GM19043 (cell line): Measurements from ENCODE around the gene NAPA.

Source experiments
- ATAC-seq: cut with Tn5 transposase; IDR thresholded peaks from one replicate; pipeline ENCODE4 v1.9.1; 2021; ENCODE audit warnings: low read depth; ENCODE audit not compliant: unreplicated experiment

The NAPA gene

GRCh38 chr19:47526798-47527197 lies 11.9 kb upstream of the NAPA start:
- ATAC-seq, result no peak

GRCh38 chr19:47523473-47523872 lies 8.6 kb upstream of the NAPA start:
- ATAC-seq, result no peak

- no peak for ATAC-seq
These were observed 6.8 kb upstream of the NAPA start for GRCh38 chr19:47521473-47522180.

- ATAC-seq, result no peak
These were observed 6.0 kb upstream of the NAPA start for GRCh38 chr19:47520839-47521238.

GRCh38 chr19:47520343-47520806 lies 5.5 kb upstream of the NAPA start:
- no peak for ATAC-seq

- ATAC-seq, result no peak
These were observed 4.0 kb upstream of the NAPA start for GRCh38 chr19:47518854-47519253.

- no peak for ATAC-seq
These were observed 3.3 kb upstream of the NAPA start for GRCh38 chr19:47518139-47518538.

- ATAC-seq, result no peak
These were observed 553 bp downstream of the NAPA start for GRCh38 chr19:47514151-47514868.

GRCh38 chr19:47512948-47513319 lies 1.9 kb downstream of the NAPA start:
- no peak for ATAC-seq

GRCh38 chr19:47512183-47512947 lies 2.5 kb downstream of the NAPA start:
- no peak for ATAC-seq

- no peak for ATAC-seq
These were observed 3.2 kb downstream of the NAPA start for GRCh38 chr19:47511681-47512080.

GRCh38 chr19:47511128-47511517 lies 3.7 kb downstream of the NAPA start:
- no peak for ATAC-seq

- ATAC-seq, result no peak
These were observed 4.2 kb downstream of the NAPA start for GRCh38 chr19:47510516-47511127.

- ATAC-seq, result no peak
These were observed 4.9 kb downstream of the NAPA start for GRCh38 chr19:47509973-47510372.

- no peak for ATAC-seq
These were observed 5.6 kb downstream of the NAPA start for GRCh38 chr19:47509170-47509847.

GRCh38 chr19:47508721-47509120 lies 6.1 kb downstream of the NAPA start:
- ATAC-seq, result no peak

- no peak for ATAC-seq
These were observed 6.8 kb downstream of the NAPA start for GRCh38 chr19:47507924-47508553.

- ATAC-seq, result no peak
These were observed 7.9 kb downstream of the NAPA start for GRCh38 chr19:47507012-47507411.

GRCh38 chr19:47506459-47506858 lies 8.4 kb downstream of the NAPA start:
- ATAC-seq, result no peak

GRCh38 chr19:47505506-47505905 lies 9.4 kb downstream of the NAPA start:
- ATAC-seq, result no peak
